ENCODE data around the gene RTF2. TPM values are rescaled to one million over a fixed set of nuclear protein-coding genes. Genes with fewer than 3 reads are reported as not detected.
"Not testable (repeated sequence)": the region's sequence is repeated elsewhere in the genome, so short reads cannot be mapped to it uniquely, and the experiment has no call there.

The RTF2 gene
- total and polyA plus RNA-seq, 8 donors: 68.2 to 133 (median 127) TPM

- peaks cover 0 to 31% of the 10 kb centered on the region in 2 donors for H3K9me3 ChIP-seq
- TF ChIP-seq CTCF (IDR thresholded peaks at IDR 0.05): no peak
- no peaks in the 10 kb centered on the region for H3K27me3 ChIP-seq
- H3K36me3 ChIP-seq: peaks cover 0 to 81% of the 10 kb centered on the region in 2 donors
- no peak for DNase-seq
- no peaks in the 10 kb centered on the region for H3K4me1 ChIP-seq
- ATAC-seq: no peak
- intact Hi-C loops (cut with DNase I): no loop called here
- H3K4me3 ChIP-seq: no peak overlapping the region
- no peak overlapping the region for H3K27ac ChIP-seq
Observed at GRCh38 chr20:56518126-56518525, 49.7 kb downstream of the RTF2 start.

GRCh38 chr20:56518721-56519398 is 50.4 kb downstream of the RTF2 start:
- Histone ChIP-seq H3K27me3 (no peaks in the 10 kb centered on the region), H3K4me3 (no peak overlapping the region), H3K27ac (no peak overlapping the region), H3K36me3 (peaks cover 0 to 74% of the 10 kb centered on the region in 2 donors), H3K9me3 (peaks cover 0 to 31% of the 10 kb centered on the region in 2 donors), H3K4me1 (no peaks in the 10 kb centered on the region)
- ATAC-seq (no peak), DNase-seq (no peak)
- intact Hi-C loops (cut with DNase I): no loop called here
- TF ChIP-seq CTCF (IDR thresholded peaks at IDR 0.05): no peak

- Histone ChIP-seq H3K9me3 (peaks cover 0 to 31% of the 10 kb centered on the region in 2 donors), H3K27ac (no peak overlapping the region), H3K4me3 (no peak overlapping the region), H3K27me3 (no peaks in the 10 kb centered on the region), H3K36me3 (peaks cover 0 to 67% of the 10 kb centered on the region in 2 donors), H3K4me1 (no peaks in the 10 kb centered on the region)
- no peak for TF ChIP-seq CTCF (IDR thresholded peaks at IDR 0.05)
- no peak for ATAC-seq
- intact Hi-C loops (cut with DNase I): no loop called here
- no peak for DNase-seq
Observed at GRCh38 chr20:56519551-56519950, 51.1 kb downstream of the RTF2 start.

GRCh38 chr20:56520180-56520579 is 51.8 kb downstream of the RTF2 start:
- no peak overlapping the region for H3K4me3 ChIP-seq
- no peaks in the 10 kb centered on the region for H3K27me3 ChIP-seq
- no peak for DNase-seq
- no peak for ATAC-seq
- peaks cover 0 to 31% of the 10 kb centered on the region in 2 donors for H3K9me3 ChIP-seq
- no peaks in the 10 kb centered on the region for H3K4me1 ChIP-seq
- TF ChIP-seq CTCF (IDR thresholded peaks at IDR 0.05): no peak
- peaks cover 0 to 61% of the 10 kb centered on the region in 2 donors for H3K36me3 ChIP-seq
- no peak overlapping the region for H3K27ac ChIP-seq
- intact Hi-C loops (cut with DNase I): no loop called here

- H3K4me1 ChIP-seq; H3K4me3 ChIP-seq; DNase-seq; H3K27me3 ChIP-seq; H3K27ac ChIP-seq; intact Hi-C loops (cut with DNase I); ATAC-seq: not testable (repeated sequence)
- Histone ChIP-seq H3K9me3 (peaks cover 0 to 31% of the 10 kb centered on the region in 2 donors), H3K36me3 (peaks cover 0 to 57% of the 10 kb centered on the region in 2 donors)
Observed at GRCh38 chr20:56520746-56521354, 52.4 kb downstream of the RTF2 start.
